HepG2 (cell line): ENCODE results near the gene POLE3. TPM values are rescaled to one million over a fixed set of nuclear protein-coding genes. Genes with fewer than 3 reads are reported as not detected.

ENCODE experiments used
- AHR ChIP-seq: IDR thresholded peaks from 2 replicates; pipeline ENCODE4 v1.6.1; 2018; ENCODE audit warnings: missing genetic modification reagents, missing compliant biosample characterization
- CHD2 ChIP-seq: IDR thresholded peaks from 2 replicates; pipeline ENCODE4 v1.6.1; 2011; ENCODE audit warnings: low read depth, low read length, improper control_type of control experiment
- DZIP1 ChIP-seq: sonication (generic); formaldehyde crosslinking; IDR thresholded peaks from 2 replicates; pipeline ENCODE4 v1.5.0; 2020; ENCODE audit warnings: mild to moderate bottlenecking, missing genetic modification reagents
- GTF2F1 ChIP-seq: fragments of 150-350 bp; IDR thresholded peaks from 2 replicates; pipeline ENCODE4 v1.6.1; 2014; ENCODE audit warnings: low read length
- KDM3A ChIP-seq: IDR thresholded peaks from 2 replicates; pipeline ENCODE4 v1.6.1; 2018; ENCODE audit warnings: low read depth, missing compliant biosample characterization
- KDM5A ChIP-seq: fragments of 200-600 bp; sonication (generic); IDR thresholded peaks from 2 replicates; pipeline ENCODE4 v1.7.0; 2018; ENCODE audit warnings: antibody characterized with exemption, mild to moderate bottlenecking, low read length, borderline replicate concordance
- MTA1 ChIP-seq: sonication (generic); formaldehyde crosslinking; IDR thresholded peaks from 2 replicates; pipeline ENCODE4 v1.4.0; 2020; ENCODE audit warnings: missing genetic modification reagents, mild to moderate bottlenecking, borderline replicate concordance
- NR1H2 ChIP-seq: sonication (generic); formaldehyde crosslinking; IDR thresholded peaks from 2 replicates; pipeline ENCODE4 v1.8.1; 2022; ENCODE audit warnings: low read depth, missing genetic modification reagents, borderline replicate concordance
- PCBP2 ChIP-seq: fragments of 200-400 bp; formaldehyde crosslinking; optimal IDR thresholded peaks from 2 replicates; pipeline ENCODE3; 2018; ENCODE audit warnings: low read length, low read depth; ENCODE audit not compliant: poor library complexity, severe bottlenecking
- PLSCR1 ChIP-seq: sonication (generic); formaldehyde crosslinking; IDR thresholded peaks from 2 replicates; pipeline ENCODE4 v1.5.0; 2020; ENCODE audit warnings: missing genetic modification reagents, mild to moderate bottlenecking, borderline replicate concordance
- ZNF3 ChIP-seq: IDR thresholded peaks from 2 replicates; pipeline ENCODE4 v1.7.0; 2017; ENCODE audit warnings: inconsistent platforms
- ZNF318 ChIP-seq: sonication (generic); formaldehyde crosslinking; IDR thresholded peaks from 2 replicates; pipeline ENCODE4 v1.4.0; 2020; ENCODE audit warnings: mild to moderate bottlenecking, missing genetic modification reagents
- polyA plus RNA-seq, 8 experiments: library from polyadenylated mRNA; depleted of rRNA in 3 of 8; stranded (reverse) in 7 of 8; unstranded in 1 of 8; fragments of >200 nt; fragmentation: Illumina TruSeq in 4 of 8; extraction: Trizol in 4 of 8; gene quantifications; 2 replicates each; pipeline versions ENCODE4 v1.2.1 to v1.2.3, GENCODE V29; 2011 to 2016; ENCODE audit warnings: low read depth in 4 of 8, missing spikeins in 1 of 8, mixed read lengths in 1 of 8; ENCODE audit not compliant: insufficient read depth in 1 of 8
- total RNA-seq, 5 experiments: library from RNA; depleted of rRNA; stranded (reverse); fragments of >200 nt; fragmentation: Illumina TruSeq; extraction: Trizol; gene quantifications; 2 replicates each; pipeline ENCODE4 v1.2.3, GENCODE V29; 2016; ENCODE audit warnings: low read depth in 1 of 5

The POLE3 gene
- total and polyA plus RNA-seq, 2 of the 13 experiments (the other 11 are each of a cell fraction or from before 2014, with no cell fraction given), result 36.0 to 77.2 TPM

GRCh38 chr9:113410207-113410864 is at the start of gene POLE3, which contains the start of gene C9orf43 (continued):
- TF ChIP-seq ZNF318 (CRISPR knock-in tag) (peak; percentile 55; the same call in 1 of the 2 replicates), PLSCR1 (CRISPR knock-in tag) (no peak), NR1H2 (CRISPR knock-in tag) (no peak), KDM5A (peak; percentile 53; the same call in 1 of the 2 replicates), KDM3A (no peak), AHR (peak; percentile 27; the same call in 1 of the 2 replicates), ZNF3 (CRISPR knock-in tag) (no peak), CHD2 (peak; percentile 84), DZIP1 (CRISPR knock-in tag) (0 out of 2 replicates have a peak, but pooled peaks have one; percentile 1), GTF2F1 (no peak), MTA1 (CRISPR knock-in tag) (peak; percentile 54; the same call in 1 of the 2 replicates), PCBP2 (no peak)
